Mammary epithelial cell (primary cell): ENCODE results near the gene C1orf50.

Experiments
- CTCF ChIP-seq, 2 donors: IDR thresholded peaks in 1 of 2; conservative IDR thresholded peaks in 1 of 2; 2 replicates each; pipeline ENCODE4 v1.5.1; 2011 to 2012; ENCODE audit warnings: inconsistent platforms in 2 of 2, low read length in 2 of 2, mild to moderate bottlenecking in 2 of 2, control low read depth in 1 of 2, low read depth in 1 of 2; ENCODE audit not compliant: insufficient read depth in 1 of 2; ENCODE audit errors: extremely low read depth in 1 of 2
- EZH2 ChIP-seq: IDR thresholded peaks from 2 replicates; pipeline ENCODE4 v1.6.1; 2012; ENCODE audit warnings: low read length, inconsistent platforms, borderline replicate concordance

DNA sequence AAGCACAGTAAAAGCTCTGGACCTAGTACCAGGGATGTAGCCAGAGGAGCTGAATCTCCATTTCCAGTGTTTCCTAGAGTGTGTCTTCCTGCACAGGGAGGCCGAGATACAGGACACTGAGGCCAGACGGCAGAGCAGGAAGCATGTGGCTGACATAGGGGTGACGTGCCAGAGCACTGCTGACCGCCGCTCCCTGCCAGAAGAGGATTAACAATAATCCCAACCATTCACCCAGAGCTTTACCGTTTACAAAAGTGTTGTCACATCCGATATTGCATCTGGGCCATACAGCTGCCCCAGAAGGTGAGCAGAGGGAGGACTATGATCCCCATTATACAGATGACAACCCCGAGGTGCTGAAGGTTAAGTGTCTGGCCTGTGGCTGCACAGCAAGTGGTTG, 21.2 kb upstream of the C1orf50 start:
- no peak for TF ChIP-seq CTCF (conservative IDR thresholded peaks at IDR 0.05 in 1 of 2, IDR thresholded peaks at IDR 0.05 in 1 of 2; ENCODE audit: extremely low read depth in 1 of 2, insufficient read depth in 1 of 2, low read depth in 1 of 2, low read length in 2 of 2)
- TF ChIP-seq EZH2, result no peak
